H1 (cell line): ENCODE measurements around the gene IL1RAP.

Experiments used
- ATF3 ChIP-seq: IDR thresholded peaks from 2 replicates; pipeline ENCODE4 v1.6.1; 2011; ENCODE audit warnings: low read depth, mild to moderate bottlenecking, low read length; ENCODE audit not compliant: insufficient read depth
- CBX8 ChIP-seq: fragments of 300-800, 300-1000 bp; sonication (generic); IDR thresholded peaks from 2 replicates; pipeline ENCODE4 v1.7.1; 2016; ENCODE audit warnings: low read depth, low read length, borderline replicate concordance
- CHD1 ChIP-seq: IDR thresholded peaks from 2 replicates; pipeline ENCODE4 v1.6.1; 2012; ENCODE audit warnings: low read depth, low read length, improper control_type of control experiment
- CHD2 ChIP-seq: IDR thresholded peaks from 2 replicates; pipeline ENCODE4 v1.6.1; 2012; ENCODE audit warnings: low read length, improper control_type of control experiment
- CTCF ChIP-seq, 3 experiments: IDR thresholded peaks; 1 replicate in 2 of 3; 2 replicates in 1 of 3; pipeline versions ENCODE4 v1.5.1 to v1.6.1; 2011; ENCODE audit warnings: low read length in 3 of 3, mild to moderate bottlenecking in 3 of 3, inconsistent platforms in 2 of 3, low read depth in 1 of 3, moderate library complexity in 1 of 3; ENCODE audit not compliant: insufficient read depth in 1 of 3; ENCODE audit errors: control extremely low read depth in 1 of 3
- EGR1 ChIP-seq: IDR thresholded peaks from 2 replicates; pipeline ENCODE4 v1.6.1; 2011; ENCODE audit warnings: low read depth, low read length, borderline replicate concordance
- JUN ChIP-seq: IDR thresholded peaks from 2 replicates; pipeline ENCODE4 v1.6.1; 2011; ENCODE audit warnings: low read depth, mild to moderate bottlenecking, improper control_type of control experiment, low read length
- PHF8 ChIP-seq: fragments of 200-600 bp; sonication (generic); conservative IDR thresholded peaks from 2 replicates; pipeline ENCODE4 v1.7.1; 2012; ENCODE audit warnings: low read depth, mild to moderate bottlenecking, inconsistent platforms, low read length, moderate library complexity
- POLR2A ChIP-seq, 2 experiments: IDR thresholded peaks; 1 replicate in 1 of 2; 2 replicates in 1 of 2; pipeline ENCODE4 v1.6.1; 2011; ENCODE audit warnings: low read depth in 2 of 2, low read length in 2 of 2, mild to moderate bottlenecking in 2 of 2; ENCODE audit errors: control extremely low read depth in 1 of 2
- POLR2AphosphoS5 ChIP-seq: IDR thresholded peaks from 2 replicates; pipeline ENCODE4 v1.6.1; 2011; ENCODE audit warnings: low read depth, low read length
- POU5F1 ChIP-seq: IDR thresholded peaks from 2 replicates; pipeline ENCODE4 v1.6.1; 2011; ENCODE audit warnings: low read depth, mild to moderate bottlenecking, low read length, moderate library complexity
- RFX5 ChIP-seq: IDR thresholded peaks from 2 replicates; pipeline ENCODE4 v1.6.1; 2011; ENCODE audit warnings: low read depth, low read length, improper control_type of control experiment, borderline replicate concordance
- SRF ChIP-seq: IDR thresholded peaks from 2 replicates; pipeline ENCODE4 v1.6.1; 2011; ENCODE audit warnings: mild to moderate bottlenecking, low read depth, low read length, moderate library complexity
- SUZ12 ChIP-seq: fragments of 200-600 bp; sonication (generic); IDR thresholded peaks from 2 replicates; pipeline ENCODE4 v1.6.1; 2012; ENCODE audit warnings: mild to moderate bottlenecking, inconsistent platforms, low read length, moderate library complexity, mixed read lengths

GRCh38 chr3:190585805-190586630, 72.1 kb downstream of the IL1RAP start:
- TF ChIP-seq POU5F1: no peak
- TF ChIP-seq SUZ12: no peak
- no peak for TF ChIP-seq RFX5
- no peak for TF ChIP-seq EGR1
- TF ChIP-seq CTCF (IDR thresholded peaks at IDR 0.05; ENCODE audit: control extremely low read depth in 1 of 3, insufficient read depth in 1 of 3, low read depth in 1 of 3, low read length in 3 of 3): no peak
- no peak for TF ChIP-seq POLR2AphosphoS5
- TF ChIP-seq CBX8: no peak
- no peak for TF ChIP-seq CHD1
- TF ChIP-seq POLR2A (IDR thresholded peaks at IDR 0.05; ENCODE audit: control extremely low read depth in 1 of 2, low read depth in 2 of 2, low read length in 2 of 2): no peak
- no peak for TF ChIP-seq ATF3
- no peak for TF ChIP-seq CHD2
- TF ChIP-seq PHF8: no peak
- TF ChIP-seq SRF: no peak
- no peak for TF ChIP-seq JUN
